LNCaP clone FGC (cell line): ENCODE results near the gene KRT86.
A peak's percentile ranks its signal among the peaks of the same experiment; 100 is the strongest.

Experiments
- DNase-seq: peaks from one replicate; pipeline ENCODE4 v3.0.0-alpha.2; 2011; ENCODE audit warnings: low read depth
- H3K4me3 ChIP-seq: 2 replicates; pipeline ENCODE4 v1.5.1; 2011; ENCODE audit warnings: mild to moderate bottlenecking, low read depth, low read length, control low read depth
- TF ChIP-seq, protein P1 (sequence below): IDR thresholded peaks from 2 replicates; pipeline ENCODE4 v1.5.1; 2012; ENCODE audit warnings: mild to moderate bottlenecking; ENCODE audit not compliant: control insufficient read depth, insufficient read depth; ENCODE audit errors: extremely low read depth

The KRT86 gene

DNA sequence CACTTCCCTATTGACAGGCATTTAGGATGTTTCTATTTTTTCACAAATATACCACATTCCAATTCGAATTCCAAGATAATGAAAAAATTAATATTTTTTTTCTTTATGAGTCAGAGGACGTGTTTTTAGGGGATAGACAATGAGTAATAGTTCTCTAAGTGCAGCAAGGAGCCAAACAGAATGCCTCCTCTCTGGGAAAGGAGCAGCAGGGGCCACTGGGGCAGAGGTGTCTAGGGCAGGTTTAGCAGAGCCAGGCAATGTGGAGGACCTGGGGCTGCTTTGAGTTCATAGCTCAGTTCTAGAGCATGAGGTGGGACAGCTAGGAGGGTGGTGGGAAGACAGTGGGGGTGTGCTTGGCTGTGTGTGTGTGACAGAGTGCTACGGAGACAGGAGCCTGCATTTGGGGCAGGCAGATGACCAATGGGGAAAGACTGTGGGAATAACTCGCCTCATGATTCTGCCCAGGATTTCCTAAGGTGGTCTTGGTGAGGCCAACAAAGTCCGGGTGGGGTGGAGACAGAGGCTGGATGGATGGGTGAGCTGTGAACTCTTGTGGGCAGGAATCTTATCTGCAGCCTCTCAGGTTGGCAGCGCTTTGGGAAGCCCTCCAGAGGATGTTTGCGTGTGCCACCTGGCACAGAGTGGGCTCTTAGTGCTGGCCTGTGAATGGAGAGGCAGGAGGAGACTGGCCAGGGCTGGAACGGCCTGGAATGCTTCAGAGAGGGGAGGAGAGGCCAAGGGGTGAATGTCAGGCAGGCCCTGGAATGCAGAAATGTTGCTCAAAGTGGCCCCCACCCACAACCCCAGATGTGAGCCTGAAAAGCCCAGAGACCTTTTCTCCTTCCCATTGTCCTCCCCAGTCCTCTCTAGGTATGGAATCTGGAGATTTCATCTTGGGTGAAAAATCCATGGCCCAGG is 43.8 kb upstream of the KRT86 start:
- H3K4me3 ChIP-seq: no peak overlapping the region
- DNase-seq: no peak
- TF ChIP-seq, protein P1, sequence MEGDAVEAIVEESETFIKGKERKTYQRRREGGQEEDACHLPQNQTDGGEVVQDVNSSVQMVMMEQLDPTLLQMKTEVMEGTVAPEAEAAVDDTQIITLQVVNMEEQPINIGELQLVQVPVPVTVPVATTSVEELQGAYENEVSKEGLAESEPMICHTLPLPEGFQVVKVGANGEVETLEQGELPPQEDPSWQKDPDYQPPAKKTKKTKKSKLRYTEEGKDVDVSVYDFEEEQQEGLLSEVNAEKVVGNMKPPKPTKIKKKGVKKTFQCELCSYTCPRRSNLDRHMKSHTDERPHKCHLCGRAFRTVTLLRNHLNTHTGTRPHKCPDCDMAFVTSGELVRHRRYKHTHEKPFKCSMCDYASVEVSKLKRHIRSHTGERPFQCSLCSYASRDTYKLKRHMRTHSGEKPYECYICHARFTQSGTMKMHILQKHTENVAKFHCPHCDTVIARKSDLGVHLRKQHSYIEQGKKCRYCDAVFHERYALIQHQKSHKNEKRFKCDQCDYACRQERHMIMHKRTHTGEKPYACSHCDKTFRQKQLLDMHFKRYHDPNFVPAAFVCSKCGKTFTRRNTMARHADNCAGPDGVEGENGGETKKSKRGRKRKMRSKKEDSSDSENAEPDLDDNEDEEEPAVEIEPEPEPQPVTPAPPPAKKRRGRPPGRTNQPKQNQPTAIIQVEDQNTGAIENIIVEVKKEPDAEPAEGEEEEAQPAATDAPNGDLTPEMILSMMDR: no peak

DNA sequence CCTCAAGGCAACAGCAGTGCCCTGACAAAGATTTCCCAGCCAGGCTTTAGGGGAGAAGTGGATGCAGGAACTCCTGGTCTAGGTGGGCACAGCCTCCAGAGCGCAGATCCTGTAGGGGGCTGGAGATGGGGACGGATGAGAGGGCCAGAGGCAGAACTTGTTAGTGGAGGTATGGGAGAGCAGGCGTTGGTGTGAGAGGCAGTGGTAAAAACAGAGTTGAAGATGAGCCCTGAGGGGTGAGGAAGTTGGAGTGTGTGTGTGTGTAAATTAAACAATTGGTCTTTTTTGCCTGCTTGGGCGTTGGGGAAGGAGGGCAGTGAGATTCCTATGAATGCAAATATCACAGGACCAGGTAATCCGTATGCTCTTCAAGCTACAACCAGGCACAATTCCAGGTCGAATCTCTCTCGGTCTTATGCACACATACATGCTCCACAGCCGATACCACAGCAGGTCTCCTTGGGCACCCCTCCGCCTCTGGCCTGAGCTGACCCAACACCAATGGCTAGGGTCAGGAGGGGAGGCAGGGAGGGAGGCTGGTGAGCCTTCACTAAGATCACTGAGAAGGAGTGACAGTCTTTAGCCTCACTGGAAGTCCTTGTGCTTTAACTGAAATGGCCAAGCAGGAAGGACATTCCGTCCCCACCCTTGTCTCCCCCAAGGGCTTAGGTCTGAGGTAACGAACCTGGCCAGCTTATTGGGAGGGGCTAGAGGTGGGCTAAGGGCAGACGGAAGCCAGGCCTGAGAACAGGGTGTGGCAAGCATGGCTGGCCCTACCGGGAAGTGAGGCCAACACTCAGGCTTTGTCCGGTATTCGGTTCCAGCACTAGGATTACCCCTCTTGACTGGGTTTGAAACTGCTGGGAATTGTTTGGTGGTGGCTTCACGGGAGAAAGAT is 42.9 kb upstream of the KRT86 start:
- DNase-seq: peak; percentile 41
- no peak overlapping the region for H3K4me3 ChIP-seq
- TF ChIP-seq, protein P1: no peak

DNA sequence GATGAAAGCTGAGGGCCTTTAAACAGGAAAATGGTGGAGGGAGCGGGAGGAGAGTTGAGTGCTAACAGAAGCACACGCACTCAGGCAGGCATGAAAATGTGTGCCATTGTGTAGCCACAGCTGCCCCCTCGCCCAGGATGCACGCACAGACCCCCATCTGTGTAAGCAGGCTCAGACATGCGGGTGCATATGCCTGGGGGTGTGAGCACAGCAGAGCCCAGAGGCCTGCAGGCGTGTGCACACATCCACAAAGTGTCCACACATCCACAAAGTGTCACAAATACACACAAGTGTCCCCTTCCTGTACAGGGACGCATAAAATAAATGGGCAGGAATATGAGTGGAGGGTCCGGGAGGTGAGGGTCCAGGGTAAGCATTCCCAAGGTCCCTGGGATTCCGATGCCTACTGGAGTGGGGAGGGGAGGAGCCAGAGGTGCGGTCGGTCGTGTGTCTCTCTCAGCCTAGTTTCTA is 42.2 kb upstream of the KRT86 start:
- TF ChIP-seq, protein P1: no peak
- DNase-seq: no peak
- no peak overlapping the region for H3K4me3 ChIP-seq

DNA sequence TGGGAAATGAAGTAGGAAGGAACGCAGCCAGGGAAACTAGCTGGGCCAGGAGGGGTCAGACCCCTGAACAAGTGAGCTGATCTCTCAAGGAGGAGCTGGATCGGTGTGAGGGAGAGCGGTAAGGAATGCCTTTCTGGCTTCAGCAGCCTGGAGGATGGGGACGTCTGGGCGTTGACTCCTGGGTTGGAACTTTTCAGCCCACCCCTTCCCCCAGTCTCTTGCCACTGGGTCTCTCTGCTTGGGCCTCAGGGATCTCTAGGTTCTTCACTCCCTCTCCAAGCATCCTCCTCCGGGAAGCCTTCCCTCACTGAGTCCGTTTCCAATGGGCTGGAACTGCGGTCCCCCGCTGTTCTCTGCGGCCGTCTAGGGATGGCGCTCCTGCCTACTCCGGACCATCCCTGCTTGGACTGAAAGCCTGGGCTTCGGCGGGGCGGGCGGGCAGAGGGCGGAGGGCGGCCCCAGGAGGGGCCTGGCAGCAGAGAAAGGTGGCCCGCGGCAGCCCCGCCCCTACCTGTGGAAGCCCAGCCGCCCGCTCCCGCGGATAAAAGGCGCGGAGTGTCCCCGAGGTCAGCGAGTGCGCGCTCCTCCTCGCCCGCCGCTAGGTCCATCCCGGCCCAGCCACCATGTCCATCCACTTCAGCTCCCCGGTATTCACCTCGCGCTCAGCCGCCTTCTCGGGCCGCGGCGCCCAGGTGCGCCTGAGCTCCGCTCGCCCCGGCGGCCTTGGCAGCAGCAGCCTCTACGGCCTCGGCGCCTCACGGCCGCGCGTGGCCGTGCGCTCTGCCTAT is 41.6 kb upstream of the KRT86 start, which contains the start of gene KRT7:
KRT7 (plus strand) TSS at position 570 of the 788 bp plus-strand sequence; CDS start at position 624, 54 bp downstream.
- H3K4me3 ChIP-seq: no peak within 1 kb of the TSS
- TF ChIP-seq, protein P1: no peak

DNA sequence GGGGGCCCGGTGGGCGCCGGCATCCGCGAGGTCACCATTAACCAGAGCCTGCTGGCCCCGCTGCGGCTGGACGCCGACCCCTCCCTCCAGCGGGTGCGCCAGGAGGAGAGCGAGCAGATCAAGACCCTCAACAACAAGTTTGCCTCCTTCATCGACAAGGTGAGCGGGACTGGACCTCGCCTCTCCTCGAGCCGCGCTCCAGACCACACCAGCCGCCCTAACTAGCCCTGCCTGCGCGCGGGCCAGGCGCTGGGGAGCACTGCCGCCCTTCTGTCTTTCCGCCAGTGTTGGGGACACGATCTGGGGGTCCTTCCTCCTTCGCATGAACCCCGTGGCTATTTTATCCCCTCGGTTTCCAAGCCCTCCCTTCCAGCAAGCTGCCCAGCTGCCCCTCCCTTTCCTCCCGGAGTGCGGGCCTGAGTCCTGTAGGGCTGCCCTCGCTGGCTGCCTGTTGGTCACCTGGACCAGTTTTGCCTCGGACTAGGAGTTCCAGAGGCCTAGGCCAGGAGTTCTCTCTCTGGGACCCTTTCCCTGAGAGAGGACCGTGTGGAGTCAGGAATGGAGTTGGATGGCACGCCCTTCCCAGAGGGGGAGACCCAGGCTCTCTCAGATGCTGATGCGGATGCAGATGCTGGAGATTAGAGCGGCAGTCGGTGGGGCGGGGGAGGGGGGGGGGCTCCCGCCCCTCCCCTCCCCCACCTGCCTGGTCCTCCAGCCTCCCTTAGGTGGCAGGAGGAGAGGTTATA is 40.8 kb upstream of the KRT86 start:
- no peak for DNase-seq
- TF ChIP-seq, protein P1: no peak
- H3K4me3 ChIP-seq: no peak overlapping the region

More for the DNA sequence above, 41.6 kb upstream of the KRT86 start, which contains the start of gene KRT7:
- DNase-seq: no peak
